GM12878 (cell line): Measurements from ENCODE around the gene LTB4R. TPM values are rescaled to one million over a fixed set of nuclear protein-coding genes. Genes with fewer than 3 reads are reported as not detected.

Experiments used
- NFIC ChIP-seq: IDR thresholded peaks from 2 replicates; pipeline ENCODE4 v1.6.1; 2012; ENCODE audit warnings: low read depth, mild to moderate bottlenecking, inconsistent platforms, low read length, moderate library complexity
- TBL1XR1 ChIP-seq: IDR thresholded peaks from 2 replicates; pipeline ENCODE4 v1.6.1; 2012; ENCODE audit warnings: low read depth, low read length, improper control_type of control experiment
- TCF12 ChIP-seq: IDR thresholded peaks from 2 replicates; pipeline ENCODE4 v1.6.1; 2011; ENCODE audit warnings: low read depth, mild to moderate bottlenecking, low read length
- ZBED1 ChIP-seq: IDR thresholded peaks from 2 replicates; pipeline ENCODE4 v1.6.1; 2016; ENCODE audit warnings: borderline replicate concordance
- polyA plus RNA-seq, 11 experiments: library from polyadenylated mRNA; depleted of rRNA in 4 of 11; unstranded in 6 of 11; stranded (reverse) in 5 of 11; fragments of >200 nt; fragmentation: Nextera tagmentation in 4 of 11; fragmentation: Illumina TruSeq in 1 of 11; extraction: Ambion mirVana in 4 of 11; extraction: Trizol in 1 of 11; gene quantifications; 1 replicate in 1 of 11; 2 replicates in 10 of 11; pipeline versions ENCODE4 v1.2.1 to v1.2.3, GENCODE V29; 2011 to 2016; ENCODE audit warnings: inconsistent platforms in 2 of 11, missing spikeins in 2 of 11, low read depth in 1 of 11
- total RNA-seq, 4 experiments: library from RNA; depleted of rRNA in 3 of 4; stranded (reverse); fragments of >200 nt in 3 of 4; fragmentation: Illumina TruSeq in 1 of 4; extraction: Trizol in 1 of 4; gene quantifications; 2 replicates each; pipeline versions ENCODE4 v1.2.1 to v1.2.3, GENCODE V29; 2013 to 2021
- TF ChIP-seq, protein P1 (sequence below): fragments of 150-350 bp; IDR thresholded peaks from 2 replicates; pipeline ENCODE4 v1.6.1; 2014; ENCODE audit warnings: mild to moderate bottlenecking, low read depth, low read length
- TF ChIP-seq, protein P2 (sequence below): IDR thresholded peaks from 2 replicates; pipeline ENCODE4 v1.6.1; 2012; ENCODE audit warnings: low read depth, low read length, improper control_type of control experiment
- TF ChIP-seq, protein P3 (sequence below): fragments of 150-350 bp; IDR thresholded peaks from 2 replicates; pipeline ENCODE4 v1.6.1; 2016; ENCODE audit warnings: low read depth, low read length

Gene LTB4R
- total and polyA plus RNA-seq, 10 of the 15 experiments (the other 5 are each of a cell fraction or from before 2014, with no cell fraction given) = 1.2 to 14.0 (median 4.0) TPM

DNA sequence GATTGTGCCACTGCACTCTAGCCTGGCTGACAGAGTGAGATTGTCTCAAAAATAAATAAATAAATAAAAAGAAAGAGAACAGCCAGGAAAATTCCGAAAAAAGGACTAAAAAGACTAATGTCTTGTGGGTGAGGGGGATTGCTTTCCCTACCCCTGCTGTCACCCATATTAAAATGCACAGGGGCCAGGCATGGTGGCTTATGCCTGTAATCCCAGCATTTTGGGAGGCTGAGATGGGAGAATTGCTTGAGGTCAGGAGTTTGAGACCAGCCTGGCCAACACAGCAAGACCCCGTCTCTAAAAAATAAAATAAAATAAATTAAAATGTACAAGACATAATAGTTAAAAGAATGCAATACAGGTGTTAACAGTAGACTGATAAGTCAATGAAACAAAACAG is 17.8 kb upstream of the LTB4R start (continued):
- TF ChIP-seq, protein P1, sequence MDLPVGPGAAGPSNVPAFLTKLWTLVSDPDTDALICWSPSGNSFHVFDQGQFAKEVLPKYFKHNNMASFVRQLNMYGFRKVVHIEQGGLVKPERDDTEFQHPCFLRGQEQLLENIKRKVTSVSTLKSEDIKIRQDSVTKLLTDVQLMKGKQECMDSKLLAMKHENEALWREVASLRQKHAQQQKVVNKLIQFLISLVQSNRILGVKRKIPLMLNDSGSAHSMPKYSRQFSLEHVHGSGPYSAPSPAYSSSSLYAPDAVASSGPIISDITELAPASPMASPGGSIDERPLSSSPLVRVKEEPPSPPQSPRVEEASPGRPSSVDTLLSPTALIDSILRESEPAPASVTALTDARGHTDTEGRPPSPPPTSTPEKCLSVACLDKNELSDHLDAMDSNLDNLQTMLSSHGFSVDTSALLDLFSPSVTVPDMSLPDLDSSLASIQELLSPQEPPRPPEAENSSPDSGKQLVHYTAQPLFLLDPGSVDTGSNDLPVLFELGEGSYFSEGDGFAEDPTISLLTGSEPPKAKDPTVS = no peak
- TF ChIP-seq TCF12 (no peak), ZBED1 (no peak), TBL1XR1 (no peak), NFIC (no peak)
- TF ChIP-seq, protein P2, sequence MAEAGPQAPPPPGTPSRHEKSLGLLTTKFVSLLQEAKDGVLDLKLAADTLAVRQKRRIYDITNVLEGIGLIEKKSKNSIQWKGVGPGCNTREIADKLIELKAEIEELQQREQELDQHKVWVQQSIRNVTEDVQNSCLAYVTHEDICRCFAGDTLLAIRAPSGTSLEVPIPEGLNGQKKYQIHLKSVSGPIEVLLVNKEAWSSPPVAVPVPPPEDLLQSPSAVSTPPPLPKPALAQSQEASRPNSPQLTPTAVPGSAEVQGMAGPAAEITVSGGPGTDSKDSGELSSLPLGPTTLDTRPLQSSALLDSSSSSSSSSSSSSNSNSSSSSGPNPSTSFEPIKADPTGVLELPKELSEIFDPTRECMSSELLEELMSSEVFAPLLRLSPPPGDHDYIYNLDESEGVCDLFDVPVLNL = no peak
- TF ChIP-seq, protein P3, sequence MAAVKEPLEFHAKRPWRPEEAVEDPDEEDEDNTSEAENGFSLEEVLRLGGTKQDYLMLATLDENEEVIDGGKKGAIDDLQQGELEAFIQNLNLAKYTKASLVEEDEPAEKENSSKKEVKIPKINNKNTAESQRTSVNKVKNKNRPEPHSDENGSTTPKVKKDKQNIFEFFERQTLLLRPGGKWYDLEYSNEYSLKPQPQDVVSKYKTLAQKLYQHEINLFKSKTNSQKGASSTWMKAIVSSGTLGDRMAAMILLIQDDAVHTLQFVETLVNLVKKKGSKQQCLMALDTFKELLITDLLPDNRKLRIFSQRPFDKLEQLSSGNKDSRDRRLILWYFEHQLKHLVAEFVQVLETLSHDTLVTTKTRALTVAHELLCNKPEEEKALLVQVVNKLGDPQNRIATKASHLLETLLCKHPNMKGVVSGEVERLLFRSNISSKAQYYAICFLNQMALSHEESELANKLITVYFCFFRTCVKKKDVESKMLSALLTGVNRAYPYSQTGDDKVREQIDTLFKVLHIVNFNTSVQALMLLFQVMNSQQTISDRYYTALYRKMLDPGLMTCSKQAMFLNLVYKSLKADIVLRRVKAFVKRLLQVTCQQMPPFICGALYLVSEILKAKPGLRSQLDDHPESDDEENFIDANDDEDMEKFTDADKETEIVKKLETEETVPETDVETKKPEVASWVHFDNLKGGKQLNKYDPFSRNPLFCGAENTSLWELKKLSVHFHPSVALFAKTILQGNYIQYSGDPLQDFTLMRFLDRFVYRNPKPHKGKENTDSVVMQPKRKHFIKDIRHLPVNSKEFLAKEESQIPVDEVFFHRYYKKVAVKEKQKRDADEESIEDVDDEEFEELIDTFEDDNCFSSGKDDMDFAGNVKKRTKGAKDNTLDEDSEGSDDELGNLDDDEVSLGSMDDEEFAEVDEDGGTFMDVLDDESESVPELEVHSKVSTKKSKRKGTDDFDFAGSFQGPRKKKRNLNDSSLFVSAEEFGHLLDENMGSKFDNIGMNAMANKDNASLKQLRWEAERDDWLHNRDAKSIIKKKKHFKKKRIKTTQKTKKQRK = no peak
